ENCODE results near the gene PALLD. TPM values are rescaled to one million over a fixed set of nuclear protein-coding genes. Genes with fewer than 3 reads are reported as not detected.

PALLD gene
- total RNA-seq, 4 donors from 2014 or later = 71.8 to 106 (median 83.3) TPM

DNA sequence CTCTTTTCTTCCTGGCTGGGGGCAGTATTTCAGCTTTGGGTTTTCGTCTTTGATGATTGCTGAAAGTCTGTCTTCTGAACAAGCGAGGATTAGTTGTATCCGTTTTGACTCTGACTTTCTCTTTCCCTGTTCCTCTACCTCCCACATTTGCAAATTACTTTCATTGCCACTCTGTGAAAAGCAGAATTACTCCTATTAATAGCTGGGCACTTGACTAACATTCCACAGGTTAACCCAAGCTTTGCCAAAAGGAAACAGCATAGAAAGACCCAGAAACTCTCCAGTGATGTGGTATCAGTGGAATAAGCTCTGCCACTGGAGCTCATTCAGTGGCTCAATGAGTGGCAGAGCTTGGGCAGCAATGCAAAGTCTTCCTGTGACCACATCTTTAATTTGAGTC, 238.9 kb downstream of the PALLD start:
- Histone ChIP-seq H3K9me3 (no peaks in the 10 kb centered on the region), H3K27ac (no peak overlapping the region), H3K36me3 (no peaks in the 10 kb centered on the region), H3K4me3 (no peak overlapping the region), H3K27me3 (no peaks in the 10 kb centered on the region), H3K4me1 (no peaks in the 10 kb centered on the region)
- no peak for DNase-seq (ENCODE audit: low spot score in 2 of 2)
- TF ChIP-seq POLR2AphosphoS5 (IDR thresholded peaks at IDR 0.05) (no peak), POLR2A (IDR thresholded peaks at IDR 0.05) (no peak)
- WGBS = 78% methylated on average over 3 of the region's 3 CpGs

DNA sequence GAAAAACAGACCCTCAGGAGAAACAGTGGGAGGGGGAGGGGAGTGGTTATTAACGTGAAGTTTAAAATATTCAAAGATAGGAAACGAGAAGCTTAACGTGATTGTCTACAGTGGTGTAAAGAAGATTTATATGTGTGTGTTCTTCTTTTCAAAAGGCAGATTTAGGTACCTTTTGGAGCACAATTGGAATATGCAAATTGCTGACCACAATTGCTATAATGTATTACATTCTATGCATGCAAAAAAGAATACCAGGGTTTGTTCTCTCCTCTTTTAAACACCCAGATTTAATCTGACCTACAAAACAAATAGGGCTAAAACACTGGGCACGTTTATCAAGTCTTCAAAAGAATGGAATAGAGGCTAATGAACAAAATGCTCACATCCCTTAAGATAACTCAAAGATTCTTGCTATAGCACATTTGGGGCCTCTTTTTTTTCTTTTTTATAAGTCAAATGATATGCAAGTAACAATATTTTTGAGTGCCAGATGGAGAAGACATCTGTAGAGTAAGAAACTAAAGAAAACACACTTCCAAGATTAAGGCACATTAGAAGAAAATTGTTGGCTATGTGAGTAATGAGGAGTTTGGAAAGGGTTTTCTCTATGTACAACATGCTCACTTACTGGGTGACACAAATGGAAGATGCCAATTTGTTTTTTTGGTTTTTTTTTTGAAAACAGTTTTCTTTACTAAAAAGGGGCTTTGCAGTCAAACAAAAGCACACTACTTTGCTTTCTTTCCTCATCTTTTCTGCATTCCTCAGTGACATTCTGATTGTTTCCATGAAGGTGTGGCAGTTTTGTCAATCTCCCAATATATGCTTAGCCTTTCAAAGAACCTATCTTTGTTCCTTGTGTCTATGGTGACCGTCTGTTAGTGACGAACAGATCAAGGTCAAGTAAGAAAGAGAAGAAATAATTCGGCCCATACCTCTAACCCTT, 240.3 kb downstream of the PALLD start:
- H3K4me1 ChIP-seq = peaks cover 3% of the 10 kb centered on the region
- no peaks in the 10 kb centered on the region for H3K9me3 ChIP-seq
- H3K4me3 ChIP-seq = no peak overlapping the region
- no peaks in the 10 kb centered on the region for H3K27me3 ChIP-seq
- TF ChIP-seq POLR2A (IDR thresholded peaks at IDR 0.05) (no peak), POLR2AphosphoS5 (IDR thresholded peaks at IDR 0.05) (no peak)
- TF ChIP-seq, protein P1, sequence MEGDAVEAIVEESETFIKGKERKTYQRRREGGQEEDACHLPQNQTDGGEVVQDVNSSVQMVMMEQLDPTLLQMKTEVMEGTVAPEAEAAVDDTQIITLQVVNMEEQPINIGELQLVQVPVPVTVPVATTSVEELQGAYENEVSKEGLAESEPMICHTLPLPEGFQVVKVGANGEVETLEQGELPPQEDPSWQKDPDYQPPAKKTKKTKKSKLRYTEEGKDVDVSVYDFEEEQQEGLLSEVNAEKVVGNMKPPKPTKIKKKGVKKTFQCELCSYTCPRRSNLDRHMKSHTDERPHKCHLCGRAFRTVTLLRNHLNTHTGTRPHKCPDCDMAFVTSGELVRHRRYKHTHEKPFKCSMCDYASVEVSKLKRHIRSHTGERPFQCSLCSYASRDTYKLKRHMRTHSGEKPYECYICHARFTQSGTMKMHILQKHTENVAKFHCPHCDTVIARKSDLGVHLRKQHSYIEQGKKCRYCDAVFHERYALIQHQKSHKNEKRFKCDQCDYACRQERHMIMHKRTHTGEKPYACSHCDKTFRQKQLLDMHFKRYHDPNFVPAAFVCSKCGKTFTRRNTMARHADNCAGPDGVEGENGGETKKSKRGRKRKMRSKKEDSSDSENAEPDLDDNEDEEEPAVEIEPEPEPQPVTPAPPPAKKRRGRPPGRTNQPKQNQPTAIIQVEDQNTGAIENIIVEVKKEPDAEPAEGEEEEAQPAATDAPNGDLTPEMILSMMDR (IDR thresholded peaks at IDR 0.05) = no peak
- H3K27ac ChIP-seq = no peak overlapping the region
- no peaks in the 10 kb centered on the region for H3K36me3 ChIP-seq
- no peak for DNase-seq (ENCODE audit: low spot score in 2 of 2)
- 77% methylated on average over 7 of the region's 7 CpGs for WGBS

DNA sequence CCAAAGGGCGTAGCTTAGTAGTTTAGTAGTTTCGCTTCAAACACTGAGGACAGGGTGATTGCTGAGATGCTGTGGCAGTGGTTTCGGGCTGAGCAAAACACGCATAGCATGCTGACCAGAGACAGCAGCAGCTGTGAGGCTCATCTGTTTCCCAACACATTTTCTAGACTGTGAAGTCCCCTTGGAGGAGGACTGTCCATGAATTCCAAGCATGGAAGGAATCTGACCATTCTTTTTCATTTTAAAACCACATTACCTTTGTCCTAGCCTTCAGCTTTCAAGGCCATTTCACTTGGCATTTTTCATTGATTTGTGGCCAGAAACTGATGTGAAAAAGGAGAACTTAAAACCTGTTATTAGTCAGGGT, 240.9 kb downstream of the PALLD start:
- WGBS = 75% methylated on average over 4 of the region's 4 CpGs
- DNase-seq (ENCODE audit: low spot score in 2 of 2) = no peak
- H3K27ac ChIP-seq = no peak overlapping the region
- peaks cover 3% of the 10 kb centered on the region for H3K4me1 ChIP-seq
- no peak overlapping the region for H3K4me3 ChIP-seq
- H3K9me3 ChIP-seq = no peaks in the 10 kb centered on the region
- no peaks in the 10 kb centered on the region for H3K27me3 ChIP-seq
- no peak for TF ChIP-seq EP300 (IDR thresholded peaks at IDR 0.05)
- TF ChIP-seq POLR2AphosphoS5 (IDR thresholded peaks at IDR 0.05) = no peak
- TF ChIP-seq POLR2A (IDR thresholded peaks at IDR 0.05) = no peak
- TF ChIP-seq, protein P1 (IDR thresholded peaks at IDR 0.05) = no peak
- H3K36me3 ChIP-seq = no peaks in the 10 kb centered on the region

DNA sequence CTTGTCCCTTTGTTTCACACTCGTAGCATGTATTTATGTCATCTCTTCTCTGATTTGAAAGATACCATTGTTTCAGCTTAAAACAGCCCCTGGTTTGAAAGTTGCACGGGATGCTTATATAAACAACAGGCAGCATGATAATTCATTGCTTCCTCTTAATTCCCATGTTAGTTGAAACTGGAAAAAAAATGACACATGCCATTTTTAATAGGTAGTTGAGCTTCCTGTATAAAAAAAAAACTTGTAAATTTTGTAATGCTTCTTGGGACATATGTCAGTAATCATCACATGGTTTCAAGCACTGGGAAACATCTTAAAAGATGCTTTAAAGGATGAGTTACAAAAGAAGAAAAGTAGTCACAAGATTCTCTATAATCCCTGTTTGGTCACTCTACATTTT, 243.0 kb downstream of the PALLD start:
- TF ChIP-seq POLR2AphosphoS5 (IDR thresholded peaks at IDR 0.05) = no peak
- Histone ChIP-seq H3K27ac (no peak overlapping the region), H3K4me3 (no peak overlapping the region), H3K36me3 (no peaks in the 10 kb centered on the region), H3K9me3 (no peaks in the 10 kb centered on the region), H3K27me3 (no peaks in the 10 kb centered on the region), H3K4me1 (peaks cover 7% of the 10 kb centered on the region)
- DNase-seq (ENCODE audit: low spot score in 2 of 2) = no peak
- WGBS = 48% methylated on average over 2 of the region's 2 CpGs

- H3K4me1 ChIP-seq = peaks cover 7% of the 10 kb centered on the region
- no peaks in the 10 kb centered on the region for H3K36me3 ChIP-seq
- TF ChIP-seq, protein P1 (IDR thresholded peaks at IDR 0.05) = no peak
- TF ChIP-seq POLR2AphosphoS5 (IDR thresholded peaks at IDR 0.05) (no peak), EP300 (IDR thresholded peaks at IDR 0.05) (no peak), POLR2A (IDR thresholded peaks at IDR 0.05) (no peak)
- no peaks in the 10 kb centered on the region for H3K27me3 ChIP-seq
- H3K27ac ChIP-seq = no peak overlapping the region
- H3K9me3 ChIP-seq = no peaks in the 10 kb centered on the region
- no peak for DNase-seq (ENCODE audit: low spot score in 2 of 2)
- no peak overlapping the region for H3K4me3 ChIP-seq
- WGBS = 71% methylated on average over 3 of the region's 3 CpGs
These were observed 243.8 kb downstream of the PALLD start for GRCh38 chr4:168740691-168741090.

- TF ChIP-seq, protein P1 (IDR thresholded peaks at IDR 0.05) = no peak
- TF ChIP-seq POLR2A (IDR thresholded peaks at IDR 0.05) (no peak), POLR2AphosphoS5 (IDR thresholded peaks at IDR 0.05) (no peak), EP300 (IDR thresholded peaks at IDR 0.05) (no peak)
- no peaks in the 10 kb centered on the region for H3K27me3 ChIP-seq
- H3K4me3 ChIP-seq = no peak overlapping the region
- peaks cover 7% of the 10 kb centered on the region for H3K4me1 ChIP-seq
- no peak for DNase-seq (ENCODE audit: low spot score in 2 of 2)
- H3K9me3 ChIP-seq = no peaks in the 10 kb centered on the region
- H3K27ac ChIP-seq = peak overlapping the region; percentile 5
- H3K36me3 ChIP-seq = no peaks in the 10 kb centered on the region
- 74% methylated on average over 11 of the region's 11 CpGs for WGBS
These were observed 244.7 kb downstream of the PALLD start for GRCh38 chr4:168741281-168742173.

All from suprapubic skin (tissue), 4 donors.